HepG2 (cell line): ENCODE measurements around the gene CST3. TPM values are rescaled to one million over a fixed set of nuclear protein-coding genes. Genes with fewer than 3 reads are reported as not detected.

Source experiments
- ATAC-seq: fragments of 200-7000 bp; cut with Tn5 transposase; 3 replicates; pipeline ENCODE4 v1.9.1; 2020; ENCODE audit warnings: mild to moderate bottlenecking, moderate library complexity
- BruUV-seq: library from RNA; stranded (reverse); fragments of 400-500 nt; replicated peaks from 2 replicates; lab custom pipeline; 2021; lab: Mats Ljungman, UMichigan
- CTCF ChIA-PET: fragments of 300-600 bp; formaldehyde crosslinking; extraction: SDS; loops from one replicate; lab custom pipeline; 2021; ENCODE audit warnings: low total read pairs, inconsistent platforms, low intra/inter-chr PET ratio; lab: Yijun Ruan, JAX
- POLR2A ChIA-PET: fragments of 350-600 bp; sonication (Branson Sonifier 250); formaldehyde crosslinking; loops from one replicate; lab custom pipeline; 2020; ENCODE audit warnings: antibody characterized with exemption, inconsistent platforms; lab: Yijun Ruan, JAX
- DNase-seq: peaks from one replicate; pipeline ENCODE4 v3.0.0-alpha.2; 2015; ENCODE audit warnings: low spot score
- FAIRE-seq: peaks from 3 replicates; lab custom pipeline; 2011; peaks lifted over from hg19 to GRCh38; lab: Jason Lieb, UNC
- H2AFZ ChIP-seq: one replicate; pipeline ENCODE4 v1.6.1; 2011; ENCODE audit warnings: low read length, inconsistent platforms
- H3K27ac ChIP-seq: fragments of 300-600 bp; 3 replicates; pipeline ENCODE4 v1.8.0; 2011; ENCODE audit warnings: mixed run types, mild to moderate bottlenecking, mixed read lengths, low read length, inconsistent platforms; ENCODE audit not compliant: insufficient read depth; ENCODE audit errors: extremely low read length
- H3K27me3 ChIP-seq, 2 experiments: fragments of 200-600 bp in 1 of 2; 2 replicates in 1 of 2; 3 replicates in 1 of 2; pipeline versions ENCODE4 v1.6.0 to v1.8.0; 2011; ENCODE audit warnings: low read length in 2 of 2, mild to moderate bottlenecking in 2 of 2, moderate library complexity in 2 of 2, inconsistent platforms in 1 of 2; ENCODE audit not compliant: insufficient read depth in 2 of 2, control insufficient read depth in 1 of 2
- H3K36me3 ChIP-seq, 2 experiments: fragments of 200-600 bp in 1 of 2; replicated peaks in 1 of 2; 2 replicates in 1 of 2; 3 replicates in 1 of 2; pipeline versions ENCODE4 v1.5.1 to v1.8.0; 2011; ENCODE audit warnings: low read length in 2 of 2, inconsistent platforms in 1 of 2; ENCODE audit not compliant: insufficient read depth in 2 of 2, control insufficient read depth in 1 of 2
- H3K4me1 ChIP-seq: 2 replicates; pipeline ENCODE4 v1.5.1; 2012; ENCODE audit warnings: low read length, inconsistent platforms; ENCODE audit not compliant: insufficient read depth
- H3K4me2 ChIP-seq: 2 replicates; pipeline ENCODE4 v1.6.0; 2011; ENCODE audit warnings: low read depth, low read length, inconsistent platforms
- H3K4me3 ChIP-seq, 3 experiments: fragments of 200-600 bp in 1 of 3; sonication (generic), shearing (Covaris generic) in 1 of 3; replicated peaks in 1 of 3; 2 replicates each; pipeline ENCODE4 v1.5.1; 2011 to 2016; ENCODE audit warnings: low read length in 3 of 3, inconsistent platforms in 2 of 3, low read depth in 2 of 3, mild to moderate bottlenecking in 2 of 3, control low read depth in 1 of 3, mixed read lengths in 1 of 3; ENCODE audit not compliant: insufficient read depth in 1 of 3
- H3K79me2 ChIP-seq: one replicate; pipeline ENCODE4 v1.6.1; 2011; ENCODE audit warnings: low read length, inconsistent platforms; ENCODE audit not compliant: insufficient read depth
- H3K9ac ChIP-seq: 2 replicates; pipeline ENCODE4 v1.6.0; 2011; ENCODE audit warnings: mild to moderate bottlenecking, low read depth, low read length, inconsistent platforms; ENCODE audit not compliant: insufficient read depth
- H3K9me3 ChIP-seq: 2 replicates; pipeline ENCODE4 v1.5.1; 2012; ENCODE audit warnings: mild to moderate bottlenecking, low read length
- H4K20me1 ChIP-seq: 2 replicates; pipeline ENCODE4 v1.6.0; 2011; ENCODE audit warnings: inconsistent platforms, mild to moderate bottlenecking, low read length, moderate library complexity; ENCODE audit not compliant: insufficient read depth
- BHLHE40 ChIP-seq: IDR thresholded peaks from 2 replicates; pipeline ENCODE4 v1.6.1; 2011; ENCODE audit warnings: low read length, improper control_type of control experiment
- E2F2 ChIP-seq: sonication (generic); formaldehyde crosslinking; IDR thresholded peaks from 2 replicates; pipeline ENCODE4 v1.4.0; 2020; ENCODE audit warnings: missing genetic modification reagents, borderline replicate concordance
- GTF3A ChIP-seq: sonication (generic); formaldehyde crosslinking; conservative IDR thresholded peaks from 2 replicates; pipeline ENCODE4 v1.4.0; 2020; ENCODE audit warnings: mild to moderate bottlenecking, missing genetic modification reagents
- KAT2B ChIP-seq: fragments of 150-350 bp; IDR thresholded peaks from 2 replicates; pipeline ENCODE4 v1.6.1; 2014; ENCODE audit warnings: low read depth, low read length, borderline replicate concordance
- MTF1 ChIP-seq: sonication (generic); formaldehyde crosslinking; IDR thresholded peaks from 2 replicates; pipeline ENCODE4 v1.5.0; 2020; ENCODE audit warnings: missing genetic modification reagents
- NCOA2 ChIP-seq: sonication (generic); formaldehyde crosslinking; IDR thresholded peaks from 2 replicates; pipeline ENCODE4 v1.8.0; 2022; ENCODE audit warnings: inconsistent platforms
- STAG1 ChIP-seq: sonication (generic); formaldehyde crosslinking; IDR thresholded peaks from 2 replicates; pipeline ENCODE4 v1.4.0; 2020; ENCODE audit warnings: missing genetic modification reagents
- TFAP4 ChIP-seq: sonication (generic); IDR thresholded peaks from 2 replicates; pipeline ENCODE4 v1.6.1; 2016; ENCODE audit warnings: low read depth, borderline replicate concordance
- TGIF2 ChIP-seq: IDR thresholded peaks from 2 replicates; pipeline ENCODE4 v1.6.1; 2016; ENCODE audit warnings: control low read depth, missing compliant biosample characterization
- ZNF136 ChIP-seq: sonication (generic); formaldehyde crosslinking; IDR thresholded peaks from 2 replicates; pipeline ENCODE4 v1.8.1; 2022; ENCODE audit warnings: low read depth, mild to moderate bottlenecking, moderate library complexity, missing genetic modification reagents
- ZNF550 ChIP-seq: sonication (generic); formaldehyde crosslinking; IDR thresholded peaks from 2 replicates; pipeline ENCODE4 v1.4.0; 2020; ENCODE audit warnings: mild to moderate bottlenecking, missing genetic modification reagents, borderline replicate concordance
- ZNF562 ChIP-seq: sonication (generic); formaldehyde crosslinking; IDR thresholded peaks from 2 replicates; pipeline ENCODE4 v1.8.0; 2022; ENCODE audit warnings: missing genetic modification reagents, borderline replicate concordance
- ZSCAN22 ChIP-seq: sonication (generic); formaldehyde crosslinking; IDR thresholded peaks from 2 replicates; pipeline ENCODE4 v1.4.0; 2020; ENCODE audit warnings: mild to moderate bottlenecking, missing genetic modification reagents
- WGBS: methylation state at CpG from one replicate; pipeline ENCODE4 v1.1.6; 2017; ENCODE audit warnings: low lambda C conversion rate; 5-methylcytosine and 5-hydroxymethylcytosine counted together
- in situ Hi-C: cut with HindIII; loops from 2 replicates; pipeline ENCODE4 v1.10.0; 2017; ENCODE audit warnings: low pct_unique_long_range_greater_than_20kb; ENCODE audit not compliant: extremely low pct_ligation_motif_present
- intact Hi-C: fragments of 100-400 bp; cut with micrococcal nuclease; formaldehyde crosslinking; loops from one replicate; pipeline ENCODE4 v1.10.0; 2022; ENCODE audit not compliant: unreplicated experiment
- polyA plus RNA-seq, 8 experiments: library from polyadenylated mRNA; depleted of rRNA in 3 of 8; stranded (reverse) in 7 of 8; unstranded in 1 of 8; fragments of >200 nt; fragmentation: Illumina TruSeq in 4 of 8; extraction: Trizol in 4 of 8; gene quantifications; 2 replicates each; pipeline versions ENCODE4 v1.2.1 to v1.2.3, GENCODE V29; 2011 to 2016; ENCODE audit warnings: low read depth in 4 of 8, missing spikeins in 1 of 8, mixed read lengths in 1 of 8; ENCODE audit not compliant: insufficient read depth in 1 of 8
- total RNA-seq, 5 experiments: library from RNA; depleted of rRNA; stranded (reverse); fragments of >200 nt; fragmentation: Illumina TruSeq; extraction: Trizol; gene quantifications; 2 replicates each; pipeline ENCODE4 v1.2.3, GENCODE V29; 2016; ENCODE audit warnings: low read depth in 1 of 5
- TF ChIP-seq, protein P1 (sequence below): sonication (generic); formaldehyde crosslinking; IDR thresholded peaks from 2 replicates; pipeline ENCODE4 v1.9.0; 2021; ENCODE audit warnings: missing genetic modification reagents, borderline replicate concordance
- TF ChIP-seq, protein P2 (sequence below): sonication (generic); formaldehyde crosslinking; IDR thresholded peaks from 2 replicates; pipeline ENCODE4 v1.4.0; 2020; ENCODE audit warnings: mild to moderate bottlenecking, low read depth, missing genetic modification reagents

CST3 gene
- total and polyA plus RNA-seq, 2 of the 13 experiments (the other 11 are each of a cell fraction or from before 2014, with no cell fraction given): 690 to 1,005 TPM

GRCh38 chr20:23630392-23630849 is 7.3 kb downstream of the CST3 start:
- Histone ChIP-seq H3K9me3 (no peaks in the 10 kb centered on the region), H3K4me1 (peaks cover 80% of the 10 kb centered on the region), H4K20me1 (peaks cover 4% of the 10 kb centered on the region; the same call in 1 of the 2 replicates), H3K4me3 (peak overlapping the region in 1 of 3 experiments; percentile 39; a peak in 1 of 6 replicates), H3K4me2 (peak overlapping the region; percentile 61), H3K36me3 (peaks cover 12 to 20% of the 10 kb centered on the region in 2 experiments), H3K9ac (peak overlapping the region; percentile 45; the same call in 1 of the 2 replicates), H3K79me2 (peaks cover 7% of the 10 kb centered on the region), H3K27me3 (no peaks in the 10 kb centered on the region), H2AFZ (no peak overlapping the region), H3K27ac (peak overlapping the region; percentile 70)
- WGBS: 82% methylated on average over 4 of the region's 4 CpGs
- FAIRE-seq (no peak), ATAC-seq (no peak; the same call in 1 of the 3 replicates), DNase-seq (no peak)
- ChIA-PET POLR2A (interaction anchor here (0.6 to 18.0 kb wide), 10 partner anchors 9 to 280 kb away, joined by 3 to 543 read pairs (median 17); partner anchors contain the start of genes CST3, GZF1 and NXT1), CTCF (no interaction called here)
- in situ Hi-C loops (loop anchor here (10.0 kb wide), 1 partner anchor 1056 kb away; no protein-coding TSS in a partner anchor), intact Hi-C loops (no loop called here)
- no TSS peak for BruUV-seq
- TF ChIP-seq ZNF562: no peak
- TF ChIP-seq GTF3A (CRISPR knock-in tag): no peak
- no peak for TF ChIP-seq ZNF136 (CRISPR knock-in tag)
- TF ChIP-seq, protein P1, sequence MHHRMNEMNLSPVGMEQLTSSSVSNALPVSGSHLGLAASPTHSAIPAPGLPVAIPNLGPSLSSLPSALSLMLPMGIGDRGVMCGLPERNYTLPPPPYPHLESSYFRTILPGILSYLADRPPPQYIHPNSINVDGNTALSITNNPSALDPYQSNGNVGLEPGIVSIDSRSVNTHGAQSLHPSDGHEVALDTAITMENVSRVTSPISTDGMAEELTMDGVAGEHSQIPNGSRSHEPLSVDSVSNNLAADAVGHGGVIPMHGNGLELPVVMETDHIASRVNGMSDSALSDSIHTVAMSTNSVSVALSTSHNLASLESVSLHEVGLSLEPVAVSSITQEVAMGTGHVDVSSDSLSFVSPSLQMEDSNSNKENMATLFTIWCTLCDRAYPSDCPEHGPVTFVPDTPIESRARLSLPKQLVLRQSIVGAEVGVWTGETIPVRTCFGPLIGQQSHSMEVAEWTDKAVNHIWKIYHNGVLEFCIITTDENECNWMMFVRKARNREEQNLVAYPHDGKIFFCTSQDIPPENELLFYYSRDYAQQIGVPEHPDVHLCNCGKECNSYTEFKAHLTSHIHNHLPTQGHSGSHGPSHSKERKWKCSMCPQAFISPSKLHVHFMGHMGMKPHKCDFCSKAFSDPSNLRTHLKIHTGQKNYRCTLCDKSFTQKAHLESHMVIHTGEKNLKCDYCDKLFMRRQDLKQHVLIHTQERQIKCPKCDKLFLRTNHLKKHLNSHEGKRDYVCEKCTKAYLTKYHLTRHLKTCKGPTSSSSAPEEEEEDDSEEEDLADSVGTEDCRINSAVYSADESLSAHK (CRISPR knock-in tag): no peak
- no peak for TF ChIP-seq KAT2B
- TF ChIP-seq NCOA2 (CRISPR knock-in tag): no peak
- TF ChIP-seq, protein P2, sequence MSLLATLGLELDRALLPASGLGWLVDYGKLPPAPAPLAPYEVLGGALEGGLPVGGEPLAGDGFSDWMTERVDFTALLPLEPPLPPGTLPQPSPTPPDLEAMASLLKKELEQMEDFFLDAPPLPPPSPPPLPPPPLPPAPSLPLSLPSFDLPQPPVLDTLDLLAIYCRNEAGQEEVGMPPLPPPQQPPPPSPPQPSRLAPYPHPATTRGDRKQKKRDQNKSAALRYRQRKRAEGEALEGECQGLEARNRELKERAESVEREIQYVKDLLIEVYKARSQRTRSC (CRISPR knock-in tag): no peak
- TF ChIP-seq BHLHE40: no peak
- TF ChIP-seq ZSCAN22 (CRISPR knock-in tag): no peak
- no peak for TF ChIP-seq MTF1 (CRISPR knock-in tag)
- no peak for TF ChIP-seq TFAP4
- TF ChIP-seq ZNF550 (CRISPR knock-in tag): no peak
- no peak for TF ChIP-seq STAG1 (CRISPR knock-in tag)
- no peak for TF ChIP-seq TGIF2 (CRISPR knock-in tag)
- TF ChIP-seq E2F2 (CRISPR knock-in tag): 0 out of 2 replicates have a peak, but pooled peaks have one; percentile 26
